ENCODE results near the gene VMAC. TPM values are rescaled to one million over a fixed set of nuclear protein-coding genes. Genes with fewer than 3 reads are reported as not detected.

The VMAC gene
- total RNA-seq, 2 donors from 2014 or later, result 4.4 to 6.7 TPM

GRCh38 chr19:5935473-5936291, 31.0 kb downstream of the VMAC start:
- Mint-ChIP-seq H3K4me3 (no peak overlapping the region), H3K4me1 (ENCODE audit: low read depth in 2 of 2) (peaks cover 0 to 11% of the 10 kb centered on the region in 2 donors), H3K27ac (peak overlapping the region in 1 of 2 donors; percentile 41), H3K27me3 (no peaks in the 10 kb centered on the region), H3K36me3 (no peaks in the 10 kb centered on the region), H3K9me3 (no peaks in the 10 kb centered on the region)
- no peak for DNase-seq (ENCODE audit: low spot score)
- no peak for ATAC-seq

GRCh38 chr19:5936292-5936592, 31.6 kb downstream of the VMAC start:
- DNase-seq (ENCODE audit: low spot score), result no peak
- no peaks in the 10 kb centered on the region for H3K27me3 Mint-ChIP-seq
- H3K27ac Mint-ChIP-seq, result peak overlapping the region in 1 of 2 donors; percentile 41
- no peaks in the 10 kb centered on the region for H3K36me3 Mint-ChIP-seq
- no peaks in the 10 kb centered on the region for H3K9me3 Mint-ChIP-seq
- peaks cover 0 to 11% of the 10 kb centered on the region in 2 donors for H3K4me1 Mint-ChIP-seq (ENCODE audit: low read depth in 2 of 2)
- no peak for ATAC-seq
- no peak overlapping the region for H3K4me3 Mint-ChIP-seq

- H3K27me3 Mint-ChIP-seq, result no peaks in the 10 kb centered on the region
- DNase-seq (ENCODE audit: low spot score) (no peak), ATAC-seq (no peak)
- H3K27ac Mint-ChIP-seq, result peak overlapping the region in 1 of 2 donors; percentile 25
- no peak overlapping the region for H3K4me3 Mint-ChIP-seq
- H3K36me3 Mint-ChIP-seq, result no peaks in the 10 kb centered on the region
- H3K9me3 Mint-ChIP-seq, result no peaks in the 10 kb centered on the region
- H3K4me1 Mint-ChIP-seq (ENCODE audit: low read depth in 2 of 2), result peaks cover 0 to 11% of the 10 kb centered on the region in 2 donors
Observed at GRCh38 chr19:5937550-5937949, 32.9 kb downstream of the VMAC start.

GRCh38 chr19:5940260-5941208, 35.9 kb downstream of the VMAC start:
- no peaks in the 10 kb centered on the region for H3K36me3 Mint-ChIP-seq
- no peaks in the 10 kb centered on the region for H3K9me3 Mint-ChIP-seq
- ATAC-seq (no peak), DNase-seq (ENCODE audit: low spot score) (no peak)
- H3K4me3 Mint-ChIP-seq, result no peak overlapping the region
- H3K27ac Mint-ChIP-seq, result no peak overlapping the region
- no peaks in the 10 kb centered on the region for H3K27me3 Mint-ChIP-seq
- H3K4me1 Mint-ChIP-seq (ENCODE audit: low read depth in 2 of 2), result peaks cover 7 to 20% of the 10 kb centered on the region in 2 donors

GRCh38 chr19:5941673-5942072, 37.0 kb downstream of the VMAC start:
- no peak for DNase-seq (ENCODE audit: low spot score)
- Mint-ChIP-seq H3K27me3 (no peaks in the 10 kb centered on the region), H3K4me1 (ENCODE audit: low read depth in 2 of 2) (peaks cover 15 to 23% of the 10 kb centered on the region in 2 donors), H3K27ac (no peak overlapping the region), H3K9me3 (no peaks in the 10 kb centered on the region), H3K4me3 (no peak overlapping the region), H3K36me3 (no peaks in the 10 kb centered on the region)
- ATAC-seq, result no peak

GRCh38 chr19:5943045-5943444, 38.4 kb downstream of the VMAC start:
- Mint-ChIP-seq H3K36me3 (no peaks in the 10 kb centered on the region), H3K27ac (no peak overlapping the region), H3K27me3 (no peaks in the 10 kb centered on the region), H3K9me3 (no peaks in the 10 kb centered on the region), H3K4me1 (ENCODE audit: low read depth in 2 of 2) (peaks cover 15 to 27% of the 10 kb centered on the region in 2 donors), H3K4me3 (no peak overlapping the region)
- no peak for ATAC-seq
- no peak for DNase-seq (ENCODE audit: low spot score)

GRCh38 chr19:5943623-5944022, 39.0 kb downstream of the VMAC start:
- Mint-ChIP-seq H3K4me1 (ENCODE audit: low read depth in 2 of 2) (peaks cover 16 to 30% of the 10 kb centered on the region in 2 donors), H3K36me3 (no peaks in the 10 kb centered on the region), H3K27me3 (no peaks in the 10 kb centered on the region), H3K9me3 (no peaks in the 10 kb centered on the region), H3K4me3 (no peak overlapping the region), H3K27ac (no peak overlapping the region)
- ATAC-seq (peak in 1 of 2 donors; percentile 45), DNase-seq (ENCODE audit: low spot score) (no peak)

GRCh38 chr19:5947435-5947834, 42.8 kb downstream of the VMAC start:
- Mint-ChIP-seq H3K36me3 (peaks cover 5% of the 10 kb centered on the region), H3K27me3 (no peaks in the 10 kb centered on the region), H3K4me1 (ENCODE audit: low read depth in 2 of 2) (peaks cover 46 to 53% of the 10 kb centered on the region in 2 donors), H3K9me3 (no peaks in the 10 kb centered on the region), H3K4me3 (no peak overlapping the region), H3K27ac (peak overlapping the region; percentile 21 to 51)
- ATAC-seq (no peak), DNase-seq (ENCODE audit: low spot score) (no peak)

- DNase-seq (ENCODE audit: low spot score) (no peak), ATAC-seq (peak in 1 of 2 donors; percentile 25)
- Mint-ChIP-seq H3K27ac (peak overlapping the region; percentile 58 to 77), H3K36me3 (peaks cover 5% of the 10 kb centered on the region), H3K9me3 (no peaks in the 10 kb centered on the region), H3K4me1 (ENCODE audit: low read depth in 2 of 2) (peaks cover 61 to 64% of the 10 kb centered on the region in 2 donors), H3K27me3 (no peaks in the 10 kb centered on the region), H3K4me3 (peak overlapping the region; percentile 20)
Observed at GRCh38 chr19:5948752-5949564, 44.3 kb downstream of the VMAC start.

- Mint-ChIP-seq H3K4me3 (no peak overlapping the region), H3K4me1 (ENCODE audit: low read depth in 2 of 2) (peaks cover 66 to 67% of the 10 kb centered on the region in 2 donors), H3K27ac (peak overlapping the region; percentile 58 to 77), H3K9me3 (no peaks in the 10 kb centered on the region), H3K27me3 (no peaks in the 10 kb centered on the region), H3K36me3 (peaks cover 5% of the 10 kb centered on the region)
- no peak for ATAC-seq
- DNase-seq (ENCODE audit: low spot score), result no peak
Observed at GRCh38 chr19:5949792-5950305, 45.2 kb downstream of the VMAC start.

GRCh38 chr19:5950741-5951140, 46.1 kb downstream of the VMAC start:
- peaks cover 5% of the 10 kb centered on the region for H3K36me3 Mint-ChIP-seq

GRCh38 chr19:5951338-5951861, 46.7 kb downstream of the VMAC start:
- H3K4me3 Mint-ChIP-seq, result no peak overlapping the region
- ATAC-seq (no peak), DNase-seq (ENCODE audit: low spot score) (no peak)
- no peaks in the 10 kb centered on the region for H3K27me3 Mint-ChIP-seq
- H3K4me1 Mint-ChIP-seq (ENCODE audit: low read depth in 2 of 2), result peaks cover 60 to 63% of the 10 kb centered on the region in 2 donors
- no peaks in the 10 kb centered on the region for H3K9me3 Mint-ChIP-seq
- H3K36me3 Mint-ChIP-seq, result peaks cover 5% of the 10 kb centered on the region
- H3K27ac Mint-ChIP-seq, result peak overlapping the region; percentile 49 to 77

More at GRCh38 chr19:5950741-5951140, 46.1 kb downstream of the VMAC start:
- ATAC-seq, result no peak
- Mint-ChIP-seq H3K4me3 (no peak overlapping the region), H3K9me3 (no peaks in the 10 kb centered on the region), H3K27me3 (no peaks in the 10 kb centered on the region), H3K27ac (peak overlapping the region; percentile 49 to 77), H3K4me1 (ENCODE audit: low read depth in 2 of 2) (peaks cover 63 to 64% of the 10 kb centered on the region in 2 donors)
- no peak for DNase-seq (ENCODE audit: low spot score)

All from natural killer cell treated with Interleukin-12 subunit alpha and Interleukin-12 subunit beta and Interleukin-15 and Interleukin-18, amount 100 ng/mL, for 72 hours (primary cell).